NCI-H146 treated with DMSO at 0.1 percent for 48 hours (cell line): Measurements from ENCODE around the gene CORT.
"Not testable (repeated sequence)": the region's sequence is repeated elsewhere in the genome, so short reads cannot be mapped to it uniquely, and the experiment has no call there.

Experiments used
- DNase-seq: peaks from one replicate; lab custom pipeline; 2025; ENCODE audit not compliant: unreplicated experiment; lab: John Stamatoyannopoulos, UW

The CORT gene

GRCh38 chr1:10474309-10474612, 24.4 kb downstream of the CORT start:
- DNase-seq, result not testable (repeated sequence)

- peak; percentile 29 for DNase-seq
Observed at GRCh38 chr1:10474613-10475507, 25.0 kb downstream of the CORT start, which contains the start of gene PEX14. PEX14 (plus strand) TSS chr1:10474950; CDS start chr1:10474967, 17 bp downstream.

DNA sequence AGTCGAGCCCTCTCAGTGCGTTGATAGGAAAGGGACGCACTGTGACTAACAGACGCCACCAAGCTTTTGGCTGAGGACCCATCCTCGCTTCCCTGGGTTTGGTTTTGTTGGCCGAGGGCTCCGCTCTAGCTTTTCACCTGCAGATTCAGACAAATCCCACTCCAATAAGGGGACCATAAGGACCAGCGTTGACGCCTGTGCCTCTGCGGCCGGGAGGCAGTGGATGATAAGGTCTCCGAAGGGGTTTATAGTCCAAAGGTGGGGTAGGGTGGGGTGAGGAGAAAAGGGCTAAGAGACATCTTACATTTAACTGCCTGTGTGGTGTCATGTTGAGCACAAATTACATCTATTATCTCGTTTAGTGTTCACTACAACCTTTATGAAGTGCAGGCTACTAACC, 25.7 kb downstream of the CORT start:
- no peak for DNase-seq

DNA sequence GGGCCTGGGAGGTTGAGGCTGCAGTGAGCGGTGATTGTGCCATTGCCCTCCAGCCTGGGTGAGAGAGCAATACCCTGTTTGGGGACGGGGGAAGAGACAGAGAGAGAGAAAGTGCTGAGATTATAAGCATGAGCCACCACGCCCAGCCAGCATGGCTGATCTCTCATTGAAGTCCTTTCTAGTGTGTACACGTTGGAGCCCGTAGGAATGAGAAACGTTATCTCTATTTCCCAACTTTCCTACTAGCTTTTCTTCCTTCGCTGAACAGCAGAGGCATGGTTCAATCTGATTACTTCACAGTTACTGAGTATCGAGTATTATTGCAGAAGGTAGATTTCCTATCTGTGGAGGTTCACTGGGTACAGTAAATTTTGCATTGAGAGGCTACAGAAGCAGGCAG, 29.5 kb downstream of the CORT start:
- no peak for DNase-seq

- no peak for DNase-seq
Observed at GRCh38 chr1:10480614-10481013, 30.8 kb downstream of the CORT start.

- no peak for DNase-seq
Observed at GRCh38 chr1:10484521-10484920, 34.7 kb downstream of the CORT start.

- no peak for DNase-seq
Observed at GRCh38 chr1:10489291-10490055, 39.6 kb downstream of the CORT start.

GRCh38 chr1:10490286-10490970, 40.6 kb downstream of the CORT start:
- DNase-seq, result no peak

- DNase-seq, result no peak
Observed at GRCh38 chr1:10494418-10494753, 44.6 kb downstream of the CORT start.

- DNase-seq, result no peak
Observed at GRCh38 chr1:10494754-10495474, 45.1 kb downstream of the CORT start.

- DNase-seq, result no peak
Observed at GRCh38 chr1:10495475-10495817, 45.6 kb downstream of the CORT start.

DNA sequence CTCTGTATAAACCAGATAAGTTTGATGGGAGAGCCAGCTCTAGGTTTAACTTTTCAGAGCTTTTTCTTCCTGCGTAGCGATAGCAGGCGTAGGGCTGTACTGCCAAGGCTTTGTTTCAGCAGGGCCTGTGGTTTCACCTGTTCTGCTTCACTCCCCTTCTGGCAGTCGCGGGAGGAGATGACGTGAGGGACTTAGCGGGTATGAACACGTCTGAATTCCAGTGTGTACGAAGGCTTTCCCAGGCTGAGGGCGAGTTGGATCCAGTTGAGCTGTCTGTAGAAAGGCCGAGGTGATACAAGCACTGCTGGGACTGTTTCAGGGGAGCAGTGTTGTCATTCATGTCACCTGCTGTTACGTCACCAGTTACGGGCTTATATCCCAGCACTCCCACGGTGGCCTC, 46.1 kb downstream of the CORT start:
- DNase-seq, result no peak

GRCh38 chr1:10497109-10497508, 47.3 kb downstream of the CORT start:
- DNase-seq, result no peak

DNA sequence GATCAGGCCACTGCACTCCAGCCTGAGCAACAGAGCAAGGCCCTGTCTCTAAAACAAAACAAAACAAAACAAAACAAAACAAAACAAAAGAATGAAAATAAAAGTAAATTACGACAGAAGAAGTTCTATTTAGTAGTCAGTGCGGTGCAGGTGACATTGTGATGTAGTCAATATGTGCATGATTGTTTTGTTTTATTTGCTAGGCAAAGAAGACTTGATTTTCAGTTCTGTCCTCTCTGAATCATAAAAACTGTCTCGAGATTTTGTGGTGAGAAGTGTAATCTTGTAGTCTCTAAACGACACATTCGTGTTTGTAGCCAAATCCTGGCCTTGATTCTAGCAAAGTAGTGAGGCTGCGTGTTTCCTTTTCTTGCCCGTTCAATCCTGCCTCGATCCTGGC, 48.4 kb downstream of the CORT start:
- no peak for DNase-seq
